Activated CD8-positive, alpha-beta memory T cell treated with anti-CD3 and anti-CD28 coated beads for 4 hours (primary cell): ENCODE data around the gene RNFT2.

Experiments
- DNase-seq, 2 donors: peaks; one replicate each; pipeline ENCODE4 v3.0.0-alpha.2; 2020; ENCODE audit warnings: low read depth in 2 of 2

Gene RNFT2

GRCh38 chr12:116832353-116832752, 94.2 kb downstream of the RNFT2 start:
- no peak for DNase-seq

GRCh38 chr12:116833474-116833873, 95.4 kb downstream of the RNFT2 start:
- no peak for DNase-seq

- DNase-seq: no peak
These were observed 97.4 kb downstream of the RNFT2 start for GRCh38 chr12:116835484-116835883.

GRCh38 chr12:116837097-116837496, 99.0 kb downstream of the RNFT2 start:
- no peak for DNase-seq

GRCh38 chr12:116838365-116838764, 100.2 kb downstream of the RNFT2 start:
- DNase-seq: no peak

GRCh38 chr12:116839287-116839830, 101.2 kb downstream of the RNFT2 start:
- no peak for DNase-seq

GRCh38 chr12:116843085-116843484, 105.0 kb downstream of the RNFT2 start:
- DNase-seq: no peak

- no peak for DNase-seq
These were observed 111.1 kb downstream of the RNFT2 start for GRCh38 chr12:116849216-116849615.

GRCh38 chr12:116852303-116852702, 114.2 kb downstream of the RNFT2 start:
- DNase-seq: no peak

GRCh38 chr12:116853507-116853906, 115.4 kb downstream of the RNFT2 start:
- no peak for DNase-seq

- no peak for DNase-seq
These were observed 117.8 kb downstream of the RNFT2 start for GRCh38 chr12:116855744-116856470.

GRCh38 chr12:116856729-116857128, 118.6 kb downstream of the RNFT2 start:
- DNase-seq: no peak

GRCh38 chr12:116859079-116859478, 121.0 kb downstream of the RNFT2 start:
- DNase-seq: no peak

- no peak for DNase-seq
These were observed 122.1 kb downstream of the RNFT2 start for GRCh38 chr12:116860263-116860662.

GRCh38 chr12:116861320-116861719, 123.2 kb downstream of the RNFT2 start:
- no peak for DNase-seq

- DNase-seq: no peak
These were observed 124.1 kb downstream of the RNFT2 start for GRCh38 chr12:116862167-116862566.

- DNase-seq: no peak
These were observed 125.2 kb downstream of the RNFT2 start for GRCh38 chr12:116863275-116863767.

GRCh38 chr12:116864371-116865160, 126.5 kb downstream of the RNFT2 start:
- DNase-seq: no peak

- DNase-seq: no peak
These were observed 129.4 kb downstream of the RNFT2 start for GRCh38 chr12:116867523-116867922.

- DNase-seq: no peak
These were observed 132.2 kb downstream of the RNFT2 start for GRCh38 chr12:116870306-116870705.

GRCh38 chr12:116874324-116874995, 136.3 kb downstream of the RNFT2 start:
- no peak for DNase-seq
